ENCODE measurements around the gene RNF208. TPM values are rescaled to one million over a fixed set of nuclear protein-coding genes. Genes with fewer than 3 reads are reported as not detected.

RNF208 gene
- total and polyA plus RNA-seq, 2 donors (not counting 1 experiment from before 2014, with no cell fraction given) = 1.1 to 1.4 TPM

DNA sequence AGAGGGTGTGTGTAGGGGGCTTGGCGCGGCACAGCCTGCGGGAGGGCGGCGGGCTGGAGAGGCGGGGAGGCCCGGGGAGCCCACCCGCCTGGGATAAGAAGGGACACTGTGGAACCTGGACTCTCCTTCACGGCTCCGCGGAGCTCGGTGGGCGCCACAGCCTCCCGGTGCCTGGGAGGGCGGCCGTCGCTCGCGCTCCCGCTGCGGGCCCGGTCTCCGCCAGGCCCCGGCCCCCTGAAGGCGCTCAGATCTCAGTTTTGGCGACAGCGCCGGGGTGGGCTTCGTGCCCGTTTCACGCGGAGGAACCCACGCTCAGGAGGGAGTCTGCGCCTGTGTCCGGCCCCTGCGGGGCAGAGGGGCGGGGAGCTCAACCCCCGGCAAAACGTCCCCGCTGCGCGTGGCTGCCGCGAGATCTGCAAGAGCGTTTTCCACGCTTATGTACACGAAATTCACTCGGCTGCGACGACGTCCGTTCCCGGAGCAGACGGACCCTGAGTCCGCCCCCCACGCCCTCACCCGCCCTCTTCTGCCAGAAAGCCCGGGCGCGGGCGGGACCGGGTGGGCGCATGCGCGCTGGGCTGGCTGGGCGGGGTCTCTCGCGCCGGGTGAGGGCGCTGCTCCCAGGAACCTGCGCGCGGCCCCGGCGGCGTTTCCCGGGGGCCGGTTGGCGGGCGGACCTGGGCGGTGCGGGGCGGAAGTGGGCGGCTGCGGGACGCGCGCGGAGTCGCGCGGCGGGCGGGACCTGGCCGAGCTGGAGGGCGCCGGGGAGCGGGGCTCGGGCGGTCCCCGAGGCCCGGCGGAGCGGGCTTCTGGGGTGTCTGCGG is 32.8 kb upstream of the RNF208 start, which contains the start of gene NELFB:
Gene NELFB (plus strand): TSS at position 704 of the 824 bp plus-strand sequence.
- ATAC-seq (ENCODE audit: low read depth) (peak; percentile 88), DNase-seq (peak; percentile 94)
- Histone ChIP-seq H3K27me3 (replicated peaks in 1 of 4; ENCODE audit: control extremely low read depth in 1 of 4, control insufficient read depth in 3 of 4, insufficient read depth in 4 of 4, low read length in 3 of 4) (no peaks in the 10 kb centered on the region), H2AFZ (ENCODE audit: insufficient read depth, low read depth, low read length, poor library complexity, severe bottlenecking) (peak within 1 kb of the TSS; percentile 91), H3K79me2 (ENCODE audit: control insufficient read depth, insufficient read depth, low read length) (peaks cover 35% of the 10 kb centered on the region), H3K36me3 (replicated peaks in 1 of 2; ENCODE audit: control extremely low read depth in 1 of 2, control insufficient read depth in 1 of 2, extremely low read depth in 1 of 2, insufficient read depth in 2 of 2, low read length in 1 of 2) (peaks cover 0 to 14% of the 10 kb centered on the region in 2 experiments), H3K4me1 (ENCODE audit: control insufficient read depth in 2 of 2, insufficient read depth in 2 of 2, low read length in 2 of 2) (peaks cover 17 to 27% of the 10 kb centered on the region in 2 donors), H3K9me3 (ENCODE audit: control extremely low read depth in 1 of 3, control insufficient read depth in 2 of 3, insufficient read depth in 1 of 3, low read length in 2 of 3) (no peaks in the 10 kb centered on the region), H3K27ac (ENCODE audit: low read length in 2 of 2) (peak within 1 kb of the TSS; percentile 3 to 72), H3K9ac (ENCODE audit: low read length) (peak within 1 kb of the TSS; percentile 85), H3K4me2 (replicated peaks; ENCODE audit: low read depth, low read length, poor library complexity, severe bottlenecking) (peak within 1 kb of the TSS; percentile 92), H4K20me1 (ENCODE audit: control insufficient read depth, insufficient read depth, low read length, poor library complexity, severe bottlenecking) (peaks cover 18% of the 10 kb centered on the region), H3K4me3 (ENCODE audit: control extremely low read depth in 1 of 5, extremely low read depth in 1 of 5, insufficient read depth in 1 of 5, low read depth in 2 of 5, low read length in 4 of 5) (peak within 1 kb of the TSS; percentile 44 to 95 (median 81))
- TF ChIP-seq EZH2 (IDR thresholded peaks at IDR 0.05; ENCODE audit: borderline replicate concordance, insufficient read depth, low read depth, low read length, poor library complexity, severe bottlenecking) (no peak), CTCF (IDR thresholded peaks at IDR 0.05) (no peak)
- ChIA-PET POLR2A (interaction anchor here (0.7 to 3.5 kb wide), 8 partner anchors 12 to 168 kb away, joined by 3 to 29 read pairs (median 4); partner anchors contain the start of genes EXD3, MAN1B1, NOXA1 and TOR4A), CTCF (interaction anchor here (1.0 to 3.0 kb wide), 7 partner anchors 9 to 47 kb away, joined by 3 to 18 read pairs (median 3); partner anchors contain the start of genes CYSRT1, NRARP, TOR4A and TUBB4B)
- no peaks in the 10 kb centered on the region for H3K27me3 Mint-ChIP-seq
- 3% methylated on average over 105 of the region's 105 CpGs for WGBS (ENCODE audit: insufficient coverage)
- H3K27ac Mint-ChIP-seq = peak within 1 kb of the TSS; percentile 89
- no peaks in the 10 kb centered on the region for H3K9me3 Mint-ChIP-seq (ENCODE audit: insufficient read depth)
- H3K4me1 Mint-ChIP-seq = peaks cover 25% of the 10 kb centered on the region
- intact Hi-C loops (cut with micrococcal nuclease) = loop anchor here (1.0 to 2.0 kb wide), 4 partner anchors 14 to 55 kb away; partner anchors contain the start of genes TOR4A, TPRN and TUBB4B
- H3K4me3 Mint-ChIP-seq = peak within 1 kb of the TSS; percentile 89

Data from B cell (primary cell).